ENCODE data around the gene ARMH4.

The ARMH4 gene

DNA sequence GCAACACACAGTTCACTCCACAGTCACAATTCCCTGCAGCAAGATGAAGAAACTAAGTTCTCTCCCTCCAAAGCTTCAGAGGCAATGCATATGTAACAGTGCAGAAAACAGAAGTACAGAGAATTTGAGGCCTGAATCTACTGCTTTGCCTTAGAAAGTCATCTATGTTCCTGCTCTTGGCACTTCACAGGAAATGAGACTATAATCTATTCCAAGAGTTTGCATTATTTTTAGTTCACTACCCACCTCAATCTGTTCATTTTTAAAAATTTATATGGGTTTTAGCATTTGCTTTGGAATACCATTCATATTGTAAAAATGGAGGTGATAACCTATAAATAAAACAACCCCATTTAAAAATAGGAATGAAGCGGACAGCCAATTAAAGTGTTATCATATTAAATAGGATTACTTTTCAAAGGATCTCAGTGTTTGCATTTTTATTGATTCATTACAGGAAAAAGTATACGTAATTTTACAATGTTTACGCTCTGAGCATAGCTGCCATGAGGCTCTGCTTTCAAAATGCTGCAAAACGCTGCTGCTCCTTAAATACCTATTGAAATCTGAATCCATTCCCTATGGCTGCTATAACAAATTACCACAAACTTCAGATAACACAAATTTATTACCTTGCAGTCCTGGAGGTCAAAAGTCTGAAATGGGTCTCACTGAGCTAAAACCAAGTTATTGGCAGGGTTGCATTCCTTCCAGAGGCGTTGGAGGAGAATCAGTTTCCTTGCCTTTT, 60.0 kb downstream of the ARMH4 start:
- DNase-seq: no peak

DNA sequence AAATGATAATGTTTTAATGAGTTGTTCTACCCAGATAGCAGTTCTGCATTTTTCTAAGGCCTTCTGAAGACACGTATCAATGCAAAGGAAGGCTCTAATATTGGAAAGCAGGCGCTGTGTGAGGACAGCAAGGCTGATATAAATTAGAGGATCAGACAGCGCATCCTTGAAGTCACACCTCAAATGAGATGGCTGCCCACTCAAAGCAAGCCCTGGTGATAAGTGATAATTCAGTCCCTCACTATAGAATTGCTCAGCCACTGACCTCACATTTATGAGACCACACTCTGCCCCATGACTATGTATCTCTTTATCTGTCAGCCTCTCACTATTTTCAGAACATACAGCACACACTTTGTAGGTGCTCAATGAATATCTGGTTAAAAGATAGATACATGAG, 62.4 kb downstream of the ARMH4 start:
- no peak for DNase-seq

DNA sequence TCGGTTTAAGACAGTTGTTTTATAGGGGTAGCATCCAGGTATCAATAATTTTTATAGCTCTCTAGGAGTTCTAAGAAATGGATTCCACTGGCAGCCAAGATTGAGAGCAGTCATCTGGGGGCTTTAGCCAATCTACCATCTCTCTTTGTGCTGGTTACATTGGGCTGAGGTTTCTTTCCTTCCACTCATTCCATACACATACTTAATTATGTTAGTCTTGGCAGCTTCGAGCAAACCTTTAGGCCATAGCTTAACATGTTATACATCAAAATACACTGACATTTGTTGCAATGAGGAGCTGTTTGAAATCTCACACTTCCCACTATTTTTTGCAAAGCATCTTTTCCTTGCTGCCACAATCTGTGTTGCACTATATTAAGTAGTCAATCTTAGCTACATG, 63.1 kb downstream of the ARMH4 start:
- DNase-seq: no peak

DNA sequence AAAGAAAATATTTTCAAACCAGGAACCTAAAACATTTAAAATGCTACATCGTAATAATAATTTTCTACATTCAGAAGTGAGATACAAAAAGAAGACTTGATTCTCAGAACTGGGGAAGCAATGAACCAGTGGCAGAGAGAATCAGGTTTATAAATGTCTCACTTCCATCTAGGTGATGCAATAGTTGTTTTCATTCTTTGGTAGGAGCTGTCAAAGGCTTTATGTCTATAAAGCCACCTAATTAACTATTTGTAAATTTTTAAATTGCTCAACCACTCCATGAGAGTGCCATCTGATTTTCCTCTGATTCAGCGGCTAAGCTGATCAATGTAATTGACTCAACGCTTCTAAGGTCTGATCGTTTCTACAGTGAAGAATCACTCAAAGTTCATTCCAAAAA, 66.1 kb downstream of the ARMH4 start:
- DNase-seq: no peak

DNA sequence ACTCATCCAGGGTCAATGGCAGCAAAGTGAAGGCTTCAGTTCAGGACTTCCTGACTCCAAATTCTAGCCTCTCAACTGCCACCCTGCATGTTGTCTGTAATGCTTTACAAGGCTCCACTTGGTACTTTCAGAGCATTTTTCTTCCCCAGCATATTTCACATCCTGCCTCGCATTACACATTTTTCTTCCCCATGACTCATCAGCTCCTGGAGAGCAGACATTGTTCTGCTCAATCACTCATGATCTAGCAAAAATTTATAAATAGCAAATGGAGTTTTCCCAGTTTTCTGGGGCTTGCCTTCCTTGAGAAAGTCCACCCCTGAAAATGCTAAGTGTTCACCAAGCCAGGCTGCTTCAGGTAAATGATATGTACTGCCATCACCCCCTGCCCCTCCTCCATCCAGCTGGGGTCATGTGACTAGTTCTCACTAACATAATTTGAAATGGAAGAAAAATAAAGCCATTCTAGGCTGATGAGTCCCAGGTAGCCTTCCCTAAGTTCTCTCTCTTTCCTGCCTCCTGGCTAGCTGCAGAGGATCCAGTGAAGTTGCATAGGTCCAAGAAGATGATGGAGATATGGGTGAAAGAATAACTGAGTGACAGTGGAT, 69.4 kb downstream of the ARMH4 start:
- DNase-seq: no peak

DNA sequence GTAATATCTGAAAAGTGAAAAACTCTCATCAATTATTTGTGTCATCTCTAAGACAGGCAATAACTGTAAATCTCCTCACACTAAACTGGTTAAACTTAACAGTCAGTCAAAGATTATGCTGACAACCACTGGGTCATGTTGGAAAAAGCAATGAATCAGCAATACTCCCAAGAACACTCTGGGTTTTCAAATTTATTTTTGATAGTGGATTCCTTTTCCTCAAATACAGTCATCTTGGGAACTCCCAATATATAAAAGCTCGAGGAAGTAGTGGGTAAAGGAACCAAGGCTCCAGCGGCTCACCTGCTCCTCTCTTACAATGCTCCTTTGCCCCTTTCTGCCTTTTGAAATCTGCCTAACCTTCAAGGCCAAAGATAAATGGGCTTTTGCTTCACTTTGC, 70.0 kb downstream of the ARMH4 start:
- DNase-seq: no peak

DNA sequence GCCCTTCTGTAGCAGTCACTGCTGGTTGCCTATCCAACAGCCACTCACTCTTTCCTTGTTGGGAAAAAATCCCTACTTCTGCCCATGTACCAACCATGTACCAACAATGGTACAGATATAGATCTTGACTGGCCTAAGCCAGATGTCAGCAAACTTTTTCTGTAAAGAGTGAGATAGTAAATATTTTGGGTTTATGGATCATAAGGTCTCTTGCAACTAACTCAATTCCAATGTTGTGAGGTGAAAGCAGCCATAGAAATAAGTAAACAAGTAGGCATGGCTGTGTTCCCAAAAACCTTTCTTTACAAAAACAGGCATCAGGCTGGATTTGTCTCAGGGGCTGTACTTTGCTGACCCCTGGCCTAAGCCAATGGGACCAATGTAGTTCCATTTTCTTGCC, 73.5 kb downstream of the ARMH4 start:
- DNase-seq: no peak

DNA sequence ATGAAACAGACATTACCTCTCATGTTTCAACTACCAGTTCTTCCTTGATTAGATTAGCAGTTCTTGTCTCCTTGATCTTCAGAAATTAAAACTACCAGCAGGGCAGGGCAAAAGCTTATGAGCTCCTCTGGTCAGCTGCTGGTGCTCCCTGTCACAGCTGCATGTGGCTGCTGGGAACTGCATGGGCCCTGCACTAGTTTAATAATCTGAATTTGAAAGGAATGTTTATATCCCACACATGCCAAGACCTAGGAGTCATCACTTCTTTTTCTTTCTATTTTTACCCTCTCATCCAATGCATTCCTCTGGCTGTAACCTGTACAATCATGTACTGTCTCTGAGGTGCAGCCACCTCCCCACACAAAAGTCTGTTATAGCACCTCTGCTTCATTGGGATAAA, 73.9 kb downstream of the ARMH4 start:
- no peak for DNase-seq

DNA sequence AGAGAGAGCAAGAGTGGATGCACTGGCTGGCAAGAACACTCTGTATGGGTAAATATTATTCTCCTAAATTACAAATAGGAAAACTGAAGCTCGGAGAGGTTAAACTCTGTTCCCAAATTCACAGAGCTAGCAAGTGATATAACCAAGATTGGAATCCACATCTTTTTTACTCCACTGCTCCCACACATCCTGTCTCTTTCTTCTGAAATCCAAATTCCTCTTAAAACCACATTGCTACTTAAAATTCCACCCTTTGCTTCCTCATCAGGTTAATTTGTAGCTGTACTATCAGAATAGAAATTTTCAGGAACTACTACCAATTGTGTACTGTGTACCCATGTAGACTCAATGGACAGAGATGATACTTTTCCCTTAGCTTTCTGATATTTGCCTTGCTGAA, 74.4 kb downstream of the ARMH4 start:
- no peak for DNase-seq

DNA sequence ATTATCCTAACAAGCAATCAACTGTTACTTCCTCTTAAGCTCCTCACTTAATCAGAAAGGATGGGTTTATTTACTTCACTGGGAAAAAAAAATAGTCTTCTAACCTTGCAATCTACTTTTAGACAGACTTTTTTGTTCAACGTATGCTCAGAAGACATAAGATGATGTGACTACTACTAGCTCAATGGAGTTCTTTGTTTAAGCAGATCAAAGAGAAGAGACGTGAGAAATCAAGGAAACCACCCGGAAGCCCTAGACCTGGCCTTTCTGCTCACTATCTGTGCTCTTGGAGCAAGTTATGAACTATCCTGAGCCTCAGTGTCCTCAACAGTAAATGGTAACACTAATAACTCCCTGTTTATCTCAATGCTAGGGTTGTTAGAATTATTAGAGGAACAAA, 78.5 kb downstream of the ARMH4 start:
- DNase-seq: no peak

DNA sequence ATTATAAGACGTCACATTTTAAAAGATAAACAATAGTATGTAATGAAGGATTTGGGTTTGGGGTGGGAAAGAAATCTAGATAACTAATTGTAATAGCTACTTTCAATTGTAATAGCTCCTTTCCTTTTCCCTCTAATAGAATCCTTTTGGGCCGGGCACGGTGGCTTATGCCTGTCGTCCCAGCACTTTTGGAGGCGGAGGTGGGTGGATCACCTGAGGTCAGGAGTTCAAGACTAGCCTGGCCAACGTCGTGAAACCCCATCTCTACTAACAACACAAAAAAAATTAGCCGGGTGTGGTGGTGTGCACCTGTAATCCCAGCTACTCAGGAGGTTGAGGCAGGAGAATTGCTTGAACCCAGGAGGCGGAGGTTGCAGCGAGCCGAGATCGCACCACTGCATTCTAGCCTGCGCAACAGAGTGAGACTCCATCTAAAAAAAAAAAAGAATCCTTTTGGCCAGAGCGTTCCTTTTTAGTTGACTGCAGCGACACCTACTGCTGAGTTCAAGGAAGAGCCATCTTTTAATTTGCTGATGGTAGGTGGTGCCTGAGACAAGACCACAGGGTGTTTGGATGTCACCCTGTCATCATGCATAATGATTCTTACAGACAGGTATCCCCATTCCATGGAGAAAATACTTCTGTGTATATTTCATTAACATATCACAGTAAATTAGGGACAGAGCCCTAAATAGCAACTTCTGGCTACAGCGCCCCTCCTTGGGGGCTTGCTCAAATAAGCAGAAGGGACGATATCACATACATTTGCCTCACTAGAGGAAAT, 79.5 kb downstream of the ARMH4 start:
- DNase-seq: peak; percentile 1 to 18

DNA sequence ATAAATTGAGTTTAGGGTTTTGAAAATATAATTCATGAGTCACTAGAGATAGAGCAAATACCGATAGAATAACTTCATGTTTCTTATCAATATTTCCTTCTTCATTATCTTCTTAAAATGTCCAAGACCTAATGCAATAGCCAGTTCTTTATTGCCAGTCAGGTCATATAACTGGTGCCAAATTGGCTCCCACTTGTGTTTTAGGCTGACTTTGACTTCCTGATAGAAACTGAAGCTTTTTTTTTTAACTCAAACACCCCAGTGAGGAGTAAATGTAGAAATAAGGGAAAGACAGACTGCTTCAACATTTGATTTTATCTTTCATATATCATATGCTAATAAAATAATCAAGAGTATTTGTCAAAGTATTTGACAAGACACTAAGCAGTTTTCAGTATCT, 80.7 kb downstream of the ARMH4 start:
- no peak for DNase-seq

DNA sequence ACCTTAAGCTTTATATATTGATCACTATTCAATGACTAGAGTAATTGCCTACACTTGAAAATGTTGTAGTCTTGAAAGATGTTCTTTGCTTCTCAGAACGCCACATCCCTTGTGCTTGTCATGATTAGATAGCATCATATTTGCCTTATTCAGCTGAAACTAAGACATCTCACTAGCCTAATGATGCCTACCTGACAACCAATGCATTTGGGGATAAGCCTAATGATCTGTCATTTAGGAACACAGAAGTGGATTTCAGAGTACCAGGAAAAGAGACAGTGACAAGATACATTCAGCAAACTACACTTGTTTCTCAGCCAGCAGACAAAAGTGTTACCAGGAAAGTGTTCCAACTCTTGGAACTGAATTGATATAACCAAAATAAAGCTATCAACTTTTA, 83.7 kb downstream of the ARMH4 start:
- DNase-seq: no peak

DNA sequence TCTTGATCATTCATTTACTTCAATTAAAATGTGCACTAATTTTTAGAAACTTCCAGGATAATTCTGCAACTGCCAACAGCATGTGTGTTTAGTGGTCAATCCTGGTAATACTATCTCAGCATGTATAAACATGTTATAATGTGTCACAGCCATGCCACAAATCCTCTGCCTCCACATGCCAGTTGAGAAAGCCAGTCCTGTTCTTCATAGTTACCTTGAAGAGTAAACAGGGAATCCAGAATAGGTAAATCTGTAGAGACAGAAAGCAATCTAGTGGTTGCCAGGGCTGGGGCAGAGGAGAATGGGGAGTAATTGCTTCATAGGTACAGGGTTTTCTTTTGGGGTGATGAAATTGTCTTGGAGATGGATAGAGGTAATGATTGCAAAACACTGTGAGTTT, 85.9 kb downstream of the ARMH4 start:
- no peak for DNase-seq

DNA sequence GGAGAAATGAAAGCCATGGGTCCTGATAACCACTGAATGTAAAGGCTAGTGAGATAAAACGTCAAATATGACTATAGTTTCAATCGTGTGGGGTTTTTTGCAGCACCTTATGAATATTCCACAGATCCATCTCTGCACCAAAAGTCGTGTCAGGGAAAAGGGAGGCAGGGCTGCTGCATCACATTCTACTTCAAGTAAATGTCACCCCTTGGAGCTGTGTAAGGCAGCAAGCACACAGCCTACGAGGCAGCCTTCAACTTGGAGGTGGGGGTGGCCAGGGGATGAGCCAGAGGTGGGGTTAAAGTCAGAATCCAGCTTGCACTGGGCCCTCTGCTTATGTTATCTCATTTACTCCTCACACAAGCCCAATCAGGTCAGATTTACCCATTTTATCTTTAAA, 90.4 kb downstream of the ARMH4 start:
- no peak for DNase-seq

DNA sequence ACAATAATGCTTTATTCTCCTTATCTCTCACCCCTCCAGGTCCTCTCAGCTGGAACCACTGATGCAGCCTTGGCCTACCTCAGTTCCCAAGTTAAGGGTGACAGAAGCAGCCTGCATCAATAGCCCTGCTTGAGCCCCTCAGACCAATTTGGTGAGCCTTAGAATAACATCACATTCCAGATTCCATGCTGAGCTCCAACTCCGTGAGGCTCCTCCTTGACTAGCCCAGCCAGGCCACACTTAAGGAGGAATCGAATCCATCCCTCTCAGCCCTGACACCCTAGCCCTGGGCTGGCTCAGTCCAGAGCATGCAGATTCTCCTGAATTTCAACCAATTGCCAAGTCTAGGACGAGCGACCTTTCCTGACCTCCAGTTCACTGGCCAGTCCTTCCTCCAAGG, 91.1 kb downstream of the ARMH4 start:
- DNase-seq: no peak

DNA sequence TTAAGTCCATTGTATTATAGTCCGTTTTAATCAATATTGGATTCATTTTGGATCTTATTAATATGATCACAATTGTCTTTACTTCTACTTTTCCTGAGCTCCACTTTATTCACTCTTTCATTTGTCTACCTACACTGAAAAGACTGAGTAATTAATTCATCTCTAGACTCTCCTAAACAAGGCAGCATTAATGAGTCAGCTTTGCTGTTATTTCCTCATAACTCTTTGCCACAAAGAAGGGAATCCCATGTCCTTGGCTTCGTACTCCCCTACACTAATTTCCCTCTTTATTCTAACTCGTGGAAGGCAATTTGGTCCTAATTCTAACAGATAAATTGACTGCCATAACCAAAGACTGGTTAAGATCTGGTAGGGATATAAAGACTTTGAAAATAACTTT, 91.9 kb downstream of the ARMH4 start:
- DNase-seq: no peak

DNA sequence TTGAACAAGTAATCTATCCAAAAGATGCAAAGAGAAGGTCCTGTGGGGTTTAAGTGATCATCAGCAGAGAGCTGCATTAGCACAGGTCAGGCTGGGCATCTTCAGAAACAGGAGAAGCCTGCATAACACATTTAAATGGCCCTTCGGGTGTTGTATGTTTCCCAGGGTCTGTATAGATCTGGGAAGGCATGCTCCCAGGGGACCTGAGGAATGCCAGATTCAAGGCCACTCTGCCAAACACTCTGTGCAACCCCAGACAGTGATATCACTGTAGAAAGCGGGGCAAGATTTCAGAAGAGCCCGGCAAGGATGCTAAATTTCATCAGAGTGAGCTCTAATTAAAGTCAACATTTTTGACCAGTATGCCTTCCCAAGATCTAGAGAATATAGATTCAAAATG, 92.9 kb downstream of the ARMH4 start:
- DNase-seq: no peak

DNA sequence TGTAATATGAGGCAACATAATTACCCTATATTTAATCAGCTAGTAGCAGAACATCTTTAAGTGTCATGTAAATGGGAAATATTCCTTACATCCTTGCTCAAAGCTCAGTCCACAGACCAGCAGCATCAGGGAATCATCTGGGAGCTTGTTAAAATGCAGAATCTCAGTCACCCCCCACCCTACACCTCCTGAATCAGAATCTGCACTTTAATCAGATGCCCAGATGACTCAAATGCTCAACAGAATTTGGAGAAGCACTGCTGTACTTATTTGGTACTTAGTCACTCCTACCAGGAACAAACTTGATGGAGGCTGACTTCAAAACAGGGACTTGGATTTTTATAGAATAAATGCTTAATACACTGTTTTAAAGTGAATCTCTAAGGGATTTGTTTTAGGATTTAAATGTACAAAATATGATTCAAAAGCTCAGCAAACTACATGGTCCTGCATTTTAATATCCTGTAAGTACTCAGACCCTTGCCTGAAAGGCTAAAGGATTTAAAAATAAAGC, 96.5 kb downstream of the ARMH4 start:
- DNase-seq: no peak

DNA sequence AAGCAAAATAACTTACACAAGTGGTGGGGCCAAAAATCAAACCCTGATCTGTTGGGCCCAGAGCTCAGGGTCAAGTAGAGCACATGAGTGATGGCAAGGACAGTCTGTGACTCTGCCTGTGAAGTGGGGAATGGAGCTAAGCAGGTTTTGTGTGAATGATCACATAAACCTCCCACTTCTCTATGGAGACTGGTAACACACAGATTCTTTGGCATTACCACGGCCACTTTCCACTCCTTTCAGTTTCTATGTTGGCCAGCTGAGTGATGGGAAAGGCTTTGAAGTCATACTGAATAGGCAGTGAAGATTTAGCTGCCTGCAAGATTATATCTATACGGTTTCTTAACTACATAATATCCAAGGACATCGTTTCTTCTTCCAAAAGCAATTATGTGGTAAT, 97.9 kb downstream of the ARMH4 start:
- no peak for DNase-seq

DNA sequence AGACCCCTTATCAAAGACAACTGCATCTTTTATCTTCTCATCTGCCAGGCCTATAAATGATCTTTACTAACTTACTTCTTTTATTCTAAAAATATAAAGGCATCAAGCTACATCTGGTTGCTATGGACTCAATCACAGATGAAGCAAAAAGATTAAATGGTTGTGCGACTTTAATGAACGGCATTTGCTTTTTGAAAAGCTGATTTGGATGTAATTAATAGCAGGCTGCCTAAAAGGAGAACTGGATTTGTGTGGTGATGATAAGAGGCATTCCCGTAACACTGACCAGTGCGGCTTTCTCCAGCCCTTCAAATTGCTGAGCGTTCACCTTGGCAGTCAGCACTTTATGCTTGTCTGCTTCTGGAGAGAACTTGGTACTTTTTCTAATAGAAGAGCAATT, 103.8 kb downstream of the ARMH4 start:
- no peak for DNase-seq

DNA sequence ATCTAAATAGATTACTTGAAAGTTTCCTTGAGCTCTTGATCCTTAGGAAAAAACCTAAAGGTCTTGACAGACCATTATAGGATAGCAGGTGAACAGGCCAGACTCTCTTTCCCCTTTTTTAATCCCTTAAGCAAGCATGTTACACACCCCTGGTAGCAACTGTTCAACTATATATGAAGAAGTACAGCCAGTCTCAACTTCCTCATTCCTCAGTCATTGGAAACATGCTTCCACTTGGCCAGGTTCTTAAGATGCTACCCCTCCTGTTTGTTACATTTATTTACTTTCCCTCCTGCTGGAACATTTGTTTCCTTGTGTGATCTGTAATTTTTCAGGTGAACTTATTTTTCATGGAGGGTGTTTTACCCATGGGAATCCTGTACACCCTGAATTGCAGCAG, 124.1 kb downstream of the ARMH4 start:
- DNase-seq: no peak

DNA sequence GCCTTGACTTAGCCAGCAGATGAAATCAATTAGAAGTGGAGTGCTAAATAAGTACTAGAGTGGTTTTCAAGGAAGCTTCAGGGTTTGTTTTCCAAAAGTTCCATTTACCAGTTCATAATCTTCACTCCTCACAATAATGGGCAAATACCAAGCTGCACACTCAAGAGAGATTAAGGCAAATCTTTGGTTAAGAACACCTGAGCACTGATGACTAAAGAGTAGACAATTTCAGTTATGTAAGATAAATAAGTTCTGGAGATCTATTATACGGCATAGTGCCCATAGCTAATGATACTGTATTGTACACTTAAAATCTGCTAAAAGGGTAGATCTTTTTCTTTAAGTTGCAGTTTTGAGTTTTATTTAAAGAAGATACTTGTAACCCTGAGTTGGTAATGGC, 125.0 kb downstream of the ARMH4 start:
- DNase-seq: no peak

DNA sequence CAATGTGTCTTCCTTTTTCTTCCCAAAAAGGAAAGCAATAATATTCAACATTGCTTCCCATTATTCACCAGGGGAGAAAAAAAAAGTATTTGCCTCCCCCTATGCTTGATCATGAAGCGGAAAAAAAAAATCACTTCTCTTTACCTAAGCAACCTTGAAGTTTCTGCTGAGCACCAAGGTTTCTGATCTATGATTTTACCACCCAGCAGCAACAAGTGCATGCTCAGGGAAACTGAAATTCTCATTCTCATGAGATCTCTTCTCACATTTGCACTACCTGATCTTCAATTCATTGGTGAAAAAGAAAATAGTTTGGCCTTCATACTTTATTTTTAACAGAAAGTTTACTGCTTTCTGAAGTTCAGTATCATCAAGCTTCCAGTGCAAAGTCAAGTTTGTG, 125.8 kb downstream of the ARMH4 start:
- DNase-seq: no peak
